ENCODE data around the gene DOCK4. TPM values are rescaled to one million over a fixed set of nuclear protein-coding genes. Genes with fewer than 3 reads are reported as not detected.
A peak's percentile ranks its signal among the peaks of the same experiment; 100 is the strongest.

Gene DOCK4
- total RNA-seq, 4 donors from 2014 or later: 30.8 to 49.8 (median 37.2) TPM

- no peak overlapping the region for H3K27ac ChIP-seq
- no peak overlapping the region for H3K4me3 ChIP-seq
- DNase-seq (ENCODE audit: low spot score in 2 of 2): no peak
- H3K27me3 ChIP-seq: no peaks in the 10 kb centered on the region
- no peaks in the 10 kb centered on the region for H3K36me3 ChIP-seq
- H3K4me1 ChIP-seq: peaks cover 0 to 33% (median 9%) of the 10 kb centered on the region in 4 donors
- WGBS, 2 donors: 88 to 95% methylated on average over 1 of the region's 1 CpG
- no peaks in the 10 kb centered on the region for H3K9me3 ChIP-seq
- no peak for TF ChIP-seq POLR2A (IDR thresholded peaks at IDR 0.05)
- TF ChIP-seq EP300 (IDR thresholded peaks at IDR 0.05): no peak
- TF ChIP-seq, protein P1, sequence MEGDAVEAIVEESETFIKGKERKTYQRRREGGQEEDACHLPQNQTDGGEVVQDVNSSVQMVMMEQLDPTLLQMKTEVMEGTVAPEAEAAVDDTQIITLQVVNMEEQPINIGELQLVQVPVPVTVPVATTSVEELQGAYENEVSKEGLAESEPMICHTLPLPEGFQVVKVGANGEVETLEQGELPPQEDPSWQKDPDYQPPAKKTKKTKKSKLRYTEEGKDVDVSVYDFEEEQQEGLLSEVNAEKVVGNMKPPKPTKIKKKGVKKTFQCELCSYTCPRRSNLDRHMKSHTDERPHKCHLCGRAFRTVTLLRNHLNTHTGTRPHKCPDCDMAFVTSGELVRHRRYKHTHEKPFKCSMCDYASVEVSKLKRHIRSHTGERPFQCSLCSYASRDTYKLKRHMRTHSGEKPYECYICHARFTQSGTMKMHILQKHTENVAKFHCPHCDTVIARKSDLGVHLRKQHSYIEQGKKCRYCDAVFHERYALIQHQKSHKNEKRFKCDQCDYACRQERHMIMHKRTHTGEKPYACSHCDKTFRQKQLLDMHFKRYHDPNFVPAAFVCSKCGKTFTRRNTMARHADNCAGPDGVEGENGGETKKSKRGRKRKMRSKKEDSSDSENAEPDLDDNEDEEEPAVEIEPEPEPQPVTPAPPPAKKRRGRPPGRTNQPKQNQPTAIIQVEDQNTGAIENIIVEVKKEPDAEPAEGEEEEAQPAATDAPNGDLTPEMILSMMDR (IDR thresholded peaks at IDR 0.05): no peak
Observed at GRCh38 chr7:112116894-112117293, 89.3 kb downstream of the DOCK4 start.

DNA sequence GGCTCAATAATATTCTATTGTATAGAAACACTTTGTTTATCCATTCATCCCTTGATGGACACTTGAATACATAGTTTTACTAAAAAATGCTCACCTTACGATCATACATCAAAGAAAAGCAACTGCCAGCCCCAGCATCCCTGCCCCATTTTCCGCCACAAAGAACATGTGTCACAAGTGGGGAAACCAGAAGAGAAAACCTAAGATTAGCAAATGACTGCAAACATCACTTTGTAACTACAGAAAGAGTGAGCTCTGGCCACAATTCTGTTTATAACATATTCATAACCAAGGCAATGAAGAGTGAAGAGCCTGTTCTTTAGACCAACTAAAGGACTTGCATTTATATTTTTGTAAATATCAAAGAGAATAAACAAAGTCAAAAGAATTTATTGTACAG lies 89.8 kb downstream of the DOCK4 start:
- DNase-seq (ENCODE audit: low spot score in 2 of 2): no peak
- peaks cover 0 to 33% (median 9%) of the 10 kb centered on the region in 4 donors for H3K4me1 ChIP-seq
- 96 to 98% methylated on average over 2 of the region's 2 CpGs for WGBS, 2 donors
- no peaks in the 10 kb centered on the region for H3K27me3 ChIP-seq
- TF ChIP-seq EP300 (IDR thresholded peaks at IDR 0.05) (no peak), POLR2A (IDR thresholded peaks at IDR 0.05) (no peak)
- TF ChIP-seq, protein P1 (IDR thresholded peaks at IDR 0.05): no peak
- no peak overlapping the region for H3K27ac ChIP-seq
- H3K36me3 ChIP-seq: no peaks in the 10 kb centered on the region
- no peaks in the 10 kb centered on the region for H3K9me3 ChIP-seq
- no peak overlapping the region for H3K4me3 ChIP-seq

- H3K27me3 ChIP-seq: no peaks in the 10 kb centered on the region
Observed at GRCh38 chr7:112115880-112116279, 90.3 kb downstream of the DOCK4 start.

GRCh38 chr7:112113913-112114575 lies 92.2 kb downstream of the DOCK4 start:
- Histone ChIP-seq H3K9me3 (no peaks in the 10 kb centered on the region), H3K36me3 (no peaks in the 10 kb centered on the region), H3K4me1 (peaks cover 0 to 37% (median 10%) of the 10 kb centered on the region in 4 donors), H3K27ac (peak overlapping the region in 2 of 4 donors; percentile 84 to 91), H3K27me3 (no peaks in the 10 kb centered on the region), H3K4me3 (no peak overlapping the region)
- TF ChIP-seq EP300 (IDR thresholded peaks at IDR 0.05): no peak
- TF ChIP-seq, protein P1 (IDR thresholded peaks at IDR 0.05): no peak
- no peak for TF ChIP-seq POLR2A (IDR thresholded peaks at IDR 0.05)
- DNase-seq (ENCODE audit: low spot score in 2 of 2): no peak
- 98 to 100% methylated on average over 1 of the region's 1 CpG for WGBS, 2 donors

More at GRCh38 chr7:112115880-112116279, 90.3 kb downstream of the DOCK4 start:
- H3K9me3 ChIP-seq: no peaks in the 10 kb centered on the region
- TF ChIP-seq POLR2A (IDR thresholded peaks at IDR 0.05): no peak
- TF ChIP-seq, protein P1 (IDR thresholded peaks at IDR 0.05): no peak
- no peak for TF ChIP-seq EP300 (IDR thresholded peaks at IDR 0.05)
- H3K4me3 ChIP-seq: no peak overlapping the region
- DNase-seq (ENCODE audit: low spot score in 2 of 2): no peak
- H3K36me3 ChIP-seq: no peaks in the 10 kb centered on the region
- peaks cover 0 to 33% (median 9%) of the 10 kb centered on the region in 4 donors for H3K4me1 ChIP-seq
- WGBS, 2 donors: 92 to 100% methylated on average over 1 of the region's 1 CpG
- H3K27ac ChIP-seq: no peak overlapping the region

GRCh38 chr7:112112822-112113255 lies 93.4 kb downstream of the DOCK4 start:
- Histone ChIP-seq H3K4me1 (peaks cover 0 to 45% (median 11%) of the 10 kb centered on the region in 4 donors), H3K4me3 (peak overlapping the region in 1 of 4 donors; percentile 25), H3K27ac (peak overlapping the region; percentile 32 to 91 (median 70)), H3K27me3 (no peaks in the 10 kb centered on the region), H3K36me3 (no peaks in the 10 kb centered on the region), H3K9me3 (no peaks in the 10 kb centered on the region)
- WGBS, 2 donors: 6% methylated on average over 5 of the region's 5 CpGs
- TF ChIP-seq, protein P1 (IDR thresholded peaks at IDR 0.05): no peak
- TF ChIP-seq EP300 (IDR thresholded peaks at IDR 0.05): peak; percentile 28 to 84
- DNase-seq (ENCODE audit: low spot score in 2 of 2): peak in 1 of 2 donors; percentile 61
